H1 (cell line): ENCODE results near the gene PIBF1. TPM values are rescaled to one million over a fixed set of nuclear protein-coding genes. Genes with fewer than 3 reads are reported as not detected.

Experiments used
- BRCA1 ChIP-seq: IDR thresholded peaks from 2 replicates; pipeline ENCODE4 v1.6.1; 2012; ENCODE audit warnings: low read depth, low read length, improper control_type of control experiment
- EZH2 ChIP-seq: fragments of 200-600 bp; sonication (generic); IDR thresholded peaks from 2 replicates; pipeline ENCODE4 v1.7.1; 2012; ENCODE audit warnings: low read depth, mild to moderate bottlenecking, moderate library complexity, low read length, inconsistent platforms; ENCODE audit not compliant: severe bottlenecking
- HDAC2 ChIP-seq, 2 experiments: fragments of 300-600 bp in 1 of 2; sonication (generic) in 1 of 2; IDR thresholded peaks; 2 replicates each; pipeline ENCODE4 v1.6.1; 2011 to 2012; ENCODE audit warnings: low read depth in 2 of 2, low read length in 2 of 2, mild to moderate bottlenecking in 2 of 2, moderate library complexity in 2 of 2, borderline replicate concordance in 1 of 2, inconsistent platforms in 1 of 2
- NANOG ChIP-seq: IDR thresholded peaks from 2 replicates; pipeline ENCODE4 v1.6.1; 2011; ENCODE audit warnings: low read length, low read depth, mild to moderate bottlenecking, inconsistent platforms; ENCODE audit not compliant: insufficient read depth, poor library complexity, severe bottlenecking
- PHF8 ChIP-seq: fragments of 200-600 bp; sonication (generic); conservative IDR thresholded peaks from 2 replicates; pipeline ENCODE4 v1.7.1; 2012; ENCODE audit warnings: low read depth, mild to moderate bottlenecking, inconsistent platforms, low read length, moderate library complexity
- POLR2A ChIP-seq, 2 experiments: IDR thresholded peaks; 1 replicate in 1 of 2; 2 replicates in 1 of 2; pipeline ENCODE4 v1.6.1; 2011; ENCODE audit warnings: low read depth in 2 of 2, low read length in 2 of 2, mild to moderate bottlenecking in 2 of 2; ENCODE audit errors: control extremely low read depth in 1 of 2
- RNF2 ChIP-seq: fragments of 200-900, 300-1000 bp; sonication (generic); IDR thresholded peaks from 2 replicates; pipeline ENCODE4 v1.7.1; 2016; ENCODE audit warnings: borderline replicate concordance, low read depth, mild to moderate bottlenecking, antibody characterized with exemption, low read length; ENCODE audit not compliant: poor library complexity, severe bottlenecking; ENCODE audit errors: missing control alignments
- polyA plus RNA-seq, 7 experiments: library from polyadenylated mRNA; depleted of rRNA in 3 of 7; stranded (reverse) in 5 of 7; unstranded in 2 of 7; fragments of >200 nt in 5 of 7; fragments of 200-250 nt in 2 of 7; gene quantifications; 1 replicate in 5 of 7; 2 replicates in 1 of 7; 4 replicates in 1 of 7; pipeline versions ENCODE4 v1.2.1 to v1.2.3, GENCODE V29; 2011 to 2013; ENCODE audit warnings: missing spikeins in 2 of 7, mixed read lengths in 2 of 7
- total RNA-seq: library from RNA; stranded (reverse); fragmentation: NEBNext Ultra II Directional; extraction: Animal tissue kit (Norgen Biotek cat#: 25700); gene quantifications from 2 replicates; pipeline ENCODE4 v1.2.1, GENCODE V29; 2021

Gene PIBF1
- total and polyA plus RNA-seq, 2 of the 8 experiments (the other 6 are each of a cell fraction or from before 2014, with no cell fraction given), result 1.1 to 13.2 TPM

DNA sequence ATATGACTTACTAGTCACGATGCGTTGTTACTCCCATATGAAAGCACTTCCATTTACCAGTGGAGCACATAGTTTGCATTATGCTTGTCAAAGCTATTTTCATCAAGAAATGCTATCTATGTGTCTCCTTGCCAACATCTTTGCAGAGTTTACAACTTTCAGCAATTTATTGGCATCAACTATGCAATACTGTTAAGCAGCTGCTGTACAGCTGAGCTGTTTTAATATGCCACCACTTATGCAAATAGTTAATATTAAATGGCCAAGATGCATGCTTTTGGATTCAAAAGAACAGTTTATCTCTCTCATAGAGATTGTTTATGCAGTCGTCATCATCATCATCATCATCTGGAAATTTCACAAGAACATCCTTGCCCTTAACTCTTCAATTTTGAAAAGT is 209.0 kb downstream of the PIBF1 start (continued):
- no peak for TF ChIP-seq PHF8
- no peak for TF ChIP-seq RNF2
- TF ChIP-seq BRCA1, result no peak
- TF ChIP-seq EZH2, result no peak
- TF ChIP-seq POLR2A (IDR thresholded peaks at IDR 0.05; ENCODE audit: control extremely low read depth in 1 of 2, low read depth in 2 of 2, low read length in 2 of 2), result no peak
- no peak for TF ChIP-seq NANOG
- no peak for TF ChIP-seq HDAC2 (IDR thresholded peaks at IDR 0.05; ENCODE audit: borderline replicate concordance in 1 of 2, low read depth in 2 of 2, low read length in 2 of 2)
- TF ChIP-seq, all 59 proteins: peak for 0
